Effector CD4-positive, alpha-beta T cell (primary cell): ENCODE data around the gene MYOT.
A peak's percentile ranks its signal among the peaks of the same experiment; 100 is the strongest.
"Not testable (repeated sequence)": the region's sequence is repeated elsewhere in the genome, so short reads cannot be mapped to it uniquely, and the experiment has no call there.

Experiments
- DNase-seq: peaks from one replicate; pipeline ENCODE4 v3.0.0-alpha.2; 2020

Gene MYOT

DNA sequence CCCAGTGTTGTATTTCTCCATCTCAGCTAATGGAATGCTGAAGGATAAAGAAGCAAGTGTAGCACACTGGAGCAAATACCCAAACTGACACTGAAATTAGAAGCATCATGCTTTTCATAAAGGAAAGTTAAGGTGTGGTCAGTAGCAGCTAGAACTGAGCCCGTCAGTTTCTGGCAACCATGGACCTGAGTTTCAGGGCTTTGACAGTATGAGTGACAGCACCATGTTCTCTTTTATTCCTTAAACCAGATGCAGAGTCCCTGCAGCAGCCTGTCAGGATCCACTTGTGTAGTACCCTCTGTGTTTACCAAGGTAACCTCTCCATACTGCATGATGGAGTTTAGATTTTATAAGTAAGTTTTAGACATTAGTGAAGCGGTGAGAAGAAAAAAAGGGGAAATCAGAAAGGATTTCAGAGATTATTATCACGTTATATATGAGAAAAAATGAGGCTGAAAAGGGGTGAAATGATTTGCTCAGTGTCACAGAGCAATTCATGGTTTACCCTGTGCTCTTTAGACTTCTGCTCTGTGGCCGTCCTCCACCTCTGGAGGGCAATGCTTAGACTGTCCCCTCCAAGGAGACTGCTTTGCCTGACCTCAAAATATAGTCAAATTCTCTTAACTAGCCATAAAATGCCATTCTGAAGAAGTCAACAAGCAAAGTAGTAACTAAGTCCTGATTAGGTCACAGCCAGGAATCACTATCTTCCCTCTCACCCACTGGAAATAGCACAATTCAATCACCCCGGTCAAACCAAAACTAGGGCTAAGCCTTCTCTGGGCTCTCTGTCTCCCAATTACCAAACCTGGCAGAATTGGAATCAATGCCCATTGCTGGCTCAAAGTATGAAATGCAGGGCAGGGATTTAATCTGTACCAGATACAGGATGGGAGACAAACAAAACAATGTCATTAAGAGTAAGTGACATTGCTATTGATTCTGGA, 10.5 kb upstream of the MYOT start:
- no peak for DNase-seq

DNA sequence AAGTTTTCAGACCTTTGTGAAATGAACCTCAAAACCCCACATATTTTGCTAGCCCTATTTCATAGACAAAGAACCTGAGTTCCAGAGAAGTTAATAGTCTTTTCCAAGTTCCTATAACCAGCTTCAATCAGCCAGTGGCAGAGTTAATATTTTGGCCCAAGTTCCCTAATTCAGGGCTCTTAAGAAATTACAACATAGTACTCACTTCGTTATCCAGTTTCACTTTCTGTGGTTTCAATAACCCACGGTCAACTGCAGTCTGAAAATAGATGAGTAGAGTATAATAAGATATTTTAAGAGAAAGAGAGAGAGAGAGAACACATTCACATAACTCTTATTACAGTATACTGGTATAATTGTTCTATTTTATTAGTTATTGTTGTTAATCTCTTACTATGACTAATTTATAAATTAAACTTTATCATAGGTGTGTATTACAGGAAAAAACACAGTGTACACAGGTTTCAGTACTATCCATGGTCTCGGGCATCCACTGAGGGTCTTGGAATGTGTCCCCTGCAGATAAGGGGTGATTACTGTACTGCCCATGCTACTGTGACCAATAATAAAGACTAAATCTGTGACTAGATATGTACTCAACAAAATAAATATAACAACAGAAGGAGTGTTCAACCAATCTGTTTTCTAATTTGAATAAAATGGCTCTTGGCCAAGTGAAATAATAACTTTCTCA, 9.3 kb upstream of the MYOT start:
- DNase-seq: no peak

DNA sequence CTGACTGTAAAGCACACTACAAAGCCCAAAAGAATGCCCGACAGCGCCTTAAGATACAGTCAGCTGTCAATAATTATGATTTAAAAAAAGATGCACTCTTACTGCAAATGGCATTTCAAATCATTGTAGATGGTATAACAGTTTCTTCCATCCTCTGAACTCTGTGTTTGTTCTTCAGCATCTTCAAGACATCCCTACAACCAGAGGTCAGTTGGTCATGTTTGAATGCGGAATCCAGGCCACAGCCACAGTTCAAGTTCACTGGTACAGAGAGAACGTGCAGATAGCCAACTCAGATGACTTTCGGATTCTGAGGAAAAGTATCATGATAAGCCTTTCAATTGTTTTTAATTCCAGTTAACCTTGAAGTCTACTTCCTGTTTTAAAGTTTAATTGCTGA, 8.7 kb upstream of the MYOT start:
- DNase-seq: no peak

DNA sequence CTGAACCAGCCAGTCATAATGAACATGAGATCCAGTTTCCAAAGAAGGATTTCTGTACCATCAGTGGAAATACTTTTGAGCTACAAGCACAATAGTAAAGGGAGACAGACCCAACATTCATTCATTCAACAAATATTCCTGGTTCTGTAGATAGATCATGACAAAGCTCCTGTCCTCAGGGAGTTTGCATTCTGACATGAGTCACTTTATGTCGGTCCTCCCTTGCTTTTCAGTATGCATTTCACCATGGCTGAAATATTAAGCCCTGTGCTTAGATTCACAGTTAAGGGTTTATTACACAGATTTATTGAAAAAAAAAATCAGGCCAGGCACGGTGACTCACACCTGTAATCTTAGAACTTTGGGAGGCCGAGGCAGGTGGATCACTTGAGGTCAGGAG, 5.4 kb upstream of the MYOT start:
- DNase-seq: no peak

DNA sequence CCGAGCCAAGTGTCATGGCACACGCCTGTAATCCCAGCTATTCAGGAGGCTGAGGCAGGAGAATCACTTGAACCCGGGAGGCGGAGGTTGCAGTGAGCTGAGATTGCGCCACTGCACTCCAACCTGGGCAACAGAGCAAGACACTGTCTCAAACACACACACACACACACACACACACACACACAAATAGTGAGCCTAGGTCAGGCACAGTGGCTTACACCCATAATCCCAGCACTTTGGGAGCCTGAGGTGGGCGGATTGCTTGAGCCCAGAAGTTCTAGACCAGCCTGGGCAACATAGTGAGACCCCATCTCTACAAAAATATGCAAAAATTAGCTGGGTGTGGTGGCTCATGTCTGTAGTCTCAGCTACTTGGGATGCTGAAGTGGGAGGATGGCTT, 4.0 kb upstream of the MYOT start:
- not testable (repeated sequence) for DNase-seq

DNA sequence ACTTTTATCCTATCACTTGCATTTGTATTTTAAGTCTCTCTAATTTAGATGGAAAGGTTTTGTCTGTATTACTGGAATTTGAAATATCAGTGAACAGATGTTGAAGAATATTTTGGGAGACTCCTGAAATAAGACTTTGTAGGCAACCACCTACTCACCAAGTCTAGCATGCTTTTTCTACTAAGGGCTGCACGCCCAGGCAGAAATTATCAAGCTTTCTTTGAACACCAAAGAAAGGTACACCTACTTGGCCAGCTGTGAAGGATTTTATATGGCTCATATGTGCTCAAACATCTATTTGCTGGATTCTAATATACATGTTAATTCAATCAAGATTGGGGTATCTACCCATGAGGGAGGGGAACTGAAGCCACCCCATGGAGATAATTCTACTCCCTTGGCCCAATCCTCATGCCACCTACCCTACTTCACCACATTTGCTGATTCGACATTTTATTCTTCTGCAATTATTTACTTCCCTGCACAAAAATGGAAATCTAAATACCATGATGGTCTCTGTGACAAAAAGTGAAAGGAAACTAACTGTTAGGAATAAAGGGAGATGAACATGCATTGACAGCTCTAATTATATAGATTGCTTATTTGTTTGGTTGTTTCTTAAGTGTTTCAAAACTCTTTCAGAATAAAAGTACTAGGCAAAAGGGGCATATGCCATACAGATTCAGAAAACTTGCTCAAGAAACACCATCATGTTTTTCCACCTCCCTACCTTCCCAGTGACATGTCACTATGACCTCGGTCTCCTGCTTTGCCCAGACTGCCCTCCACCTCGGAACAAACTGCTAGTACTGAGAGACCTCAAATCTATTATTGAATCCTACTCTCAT, 895 bp upstream of the MYOT start:
- DNase-seq: no peak

DNA sequence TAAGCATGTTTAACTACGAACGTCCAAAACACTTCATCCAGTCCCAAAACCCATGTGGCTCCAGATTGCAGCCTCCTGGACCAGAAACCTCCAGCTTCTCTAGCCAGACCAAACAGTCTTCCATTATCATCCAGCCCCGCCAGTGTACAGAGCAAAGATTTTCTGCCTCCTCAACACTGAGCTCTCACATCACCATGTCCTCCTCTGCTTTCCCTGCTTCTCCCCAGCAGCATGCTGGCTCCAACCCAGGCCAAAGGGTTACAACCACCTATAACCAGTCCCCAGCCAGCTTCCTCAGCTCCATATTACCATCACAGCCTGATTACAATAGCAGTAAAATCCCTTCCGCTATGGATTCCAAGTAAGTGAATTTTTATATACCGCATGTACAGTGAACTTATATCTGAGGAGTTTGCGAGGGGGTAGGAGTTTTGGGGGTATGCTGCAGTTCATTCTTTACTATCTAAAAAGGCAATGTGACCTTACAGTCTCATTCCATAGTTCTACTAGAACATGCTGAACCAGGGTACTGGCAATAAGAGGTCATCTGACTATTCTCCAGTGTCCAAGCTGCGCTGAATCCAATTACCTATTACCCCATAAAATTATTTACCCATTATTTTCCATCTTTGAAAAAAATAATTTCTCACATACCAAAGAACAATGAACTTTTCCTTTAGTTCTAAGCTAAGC, 3.1 kb downstream of the MYOT start:
- DNase-seq: no peak

DNA sequence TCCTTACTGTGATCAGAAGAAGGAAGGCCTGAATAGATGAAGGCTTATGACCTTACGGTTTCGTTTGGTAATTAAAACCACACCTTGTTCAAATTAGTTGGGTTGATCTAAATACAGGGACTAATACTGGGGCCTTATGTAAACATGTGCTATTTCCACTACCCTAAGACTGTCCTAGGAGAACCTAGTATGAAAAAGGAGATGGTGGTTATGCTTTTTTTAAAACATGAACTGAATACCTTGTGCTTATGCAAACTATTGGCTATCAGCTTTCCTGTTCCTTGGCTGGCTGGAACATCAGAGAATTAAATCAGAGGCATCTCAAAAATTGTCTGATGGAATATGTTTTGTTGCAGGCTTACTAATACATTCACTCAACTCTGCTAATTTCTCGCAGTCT, 3.9 kb downstream of the MYOT start:
- DNase-seq: no peak

DNA sequence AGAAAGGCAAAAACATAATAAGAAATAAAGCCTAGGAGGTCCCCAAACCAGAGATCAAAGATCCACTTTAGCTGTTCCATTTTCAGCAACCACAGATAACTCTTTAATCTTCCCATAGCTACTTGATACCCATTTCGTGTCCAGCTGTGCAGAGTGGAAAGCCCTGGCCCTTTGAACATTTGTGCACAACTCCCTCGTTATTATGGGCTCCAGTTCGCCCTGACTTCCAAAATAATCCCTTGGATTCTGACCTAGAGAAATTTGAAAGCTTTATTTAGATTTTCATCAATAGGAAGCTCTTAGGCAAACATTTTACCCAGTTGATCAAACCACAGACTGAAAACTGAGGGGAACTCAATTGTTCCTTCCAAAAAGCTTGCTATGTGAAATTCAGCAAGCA, 4.8 kb downstream of the MYOT start:
- DNase-seq: no peak

DNA sequence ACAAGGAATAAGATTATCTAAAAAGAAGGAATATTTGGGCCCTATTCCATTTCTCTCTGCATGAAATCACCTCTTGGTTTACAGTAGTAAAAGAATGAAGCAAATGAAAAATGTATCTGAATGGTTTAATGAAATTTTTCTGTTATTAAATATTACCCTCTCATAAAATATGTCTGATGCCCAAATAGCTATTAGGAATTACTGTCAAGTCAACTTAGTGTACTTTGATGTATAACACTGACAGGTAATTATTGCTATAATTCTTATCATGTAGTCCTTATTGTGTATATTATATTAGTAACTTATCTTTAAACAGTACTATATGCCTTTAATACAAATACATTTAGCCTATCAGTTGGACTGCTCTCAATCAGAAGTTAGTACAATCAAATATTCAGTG, 8.4 kb downstream of the MYOT start:
- no peak for DNase-seq

DNA sequence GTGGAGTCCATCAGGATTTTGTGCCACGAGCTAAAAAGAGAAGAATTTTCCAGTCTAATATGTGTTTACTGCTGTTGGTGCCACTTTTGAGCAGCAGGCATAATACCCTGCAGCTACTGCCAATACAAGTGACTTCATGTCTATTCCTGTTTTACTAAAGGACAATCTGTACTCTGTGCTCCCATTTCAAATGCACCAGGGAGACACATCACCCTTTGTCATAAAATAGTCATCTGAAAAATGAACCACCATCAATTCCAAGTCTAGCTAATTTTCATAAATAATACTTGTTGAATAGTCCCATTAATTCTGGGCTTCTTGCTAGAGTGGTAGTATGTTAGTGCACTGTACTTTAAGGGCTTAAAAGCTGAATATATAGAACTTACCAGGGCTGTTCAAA, 12.7 kb downstream of the MYOT start:
- no peak for DNase-seq

DNA sequence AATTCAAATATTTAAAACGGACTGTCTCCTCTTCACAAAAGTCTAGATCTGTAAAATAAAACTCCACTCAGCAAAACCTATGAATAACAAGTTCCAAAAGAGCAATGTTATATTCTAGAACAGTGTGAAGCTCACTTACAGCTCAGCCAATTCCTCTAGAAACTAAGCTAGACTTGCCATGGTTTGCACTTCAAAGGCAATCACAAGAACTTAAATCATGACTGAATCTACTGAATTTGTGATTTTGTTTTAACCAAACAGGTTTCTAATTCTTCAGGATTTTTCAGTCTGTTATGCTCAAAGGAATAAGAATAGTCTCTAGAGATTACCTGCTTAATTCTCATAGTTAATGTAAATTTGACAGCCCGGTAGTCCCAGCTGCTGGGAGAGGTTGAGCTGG, 20.2 kb downstream of the MYOT start:
- no peak for DNase-seq

DNA sequence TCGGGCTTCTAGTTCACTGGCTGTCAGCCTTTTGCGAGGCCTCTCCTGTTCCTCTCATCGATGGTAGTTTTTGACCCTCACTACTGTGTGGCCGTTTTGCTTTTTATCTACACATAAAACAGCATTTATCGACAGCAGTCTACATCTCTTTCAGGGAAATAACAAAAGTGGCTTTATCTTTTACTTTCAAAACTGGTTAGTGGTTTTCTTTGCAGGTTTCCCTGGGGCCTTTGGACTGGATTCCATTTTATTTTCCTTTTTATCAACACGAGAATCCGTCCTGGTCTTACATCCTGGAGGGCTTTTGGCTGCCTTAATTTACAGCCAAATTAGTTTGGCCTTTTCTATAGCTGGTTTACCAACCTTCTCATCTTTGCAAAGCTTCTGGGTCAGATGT, 20.8 kb downstream of the MYOT start:
- no peak for DNase-seq

DNA sequence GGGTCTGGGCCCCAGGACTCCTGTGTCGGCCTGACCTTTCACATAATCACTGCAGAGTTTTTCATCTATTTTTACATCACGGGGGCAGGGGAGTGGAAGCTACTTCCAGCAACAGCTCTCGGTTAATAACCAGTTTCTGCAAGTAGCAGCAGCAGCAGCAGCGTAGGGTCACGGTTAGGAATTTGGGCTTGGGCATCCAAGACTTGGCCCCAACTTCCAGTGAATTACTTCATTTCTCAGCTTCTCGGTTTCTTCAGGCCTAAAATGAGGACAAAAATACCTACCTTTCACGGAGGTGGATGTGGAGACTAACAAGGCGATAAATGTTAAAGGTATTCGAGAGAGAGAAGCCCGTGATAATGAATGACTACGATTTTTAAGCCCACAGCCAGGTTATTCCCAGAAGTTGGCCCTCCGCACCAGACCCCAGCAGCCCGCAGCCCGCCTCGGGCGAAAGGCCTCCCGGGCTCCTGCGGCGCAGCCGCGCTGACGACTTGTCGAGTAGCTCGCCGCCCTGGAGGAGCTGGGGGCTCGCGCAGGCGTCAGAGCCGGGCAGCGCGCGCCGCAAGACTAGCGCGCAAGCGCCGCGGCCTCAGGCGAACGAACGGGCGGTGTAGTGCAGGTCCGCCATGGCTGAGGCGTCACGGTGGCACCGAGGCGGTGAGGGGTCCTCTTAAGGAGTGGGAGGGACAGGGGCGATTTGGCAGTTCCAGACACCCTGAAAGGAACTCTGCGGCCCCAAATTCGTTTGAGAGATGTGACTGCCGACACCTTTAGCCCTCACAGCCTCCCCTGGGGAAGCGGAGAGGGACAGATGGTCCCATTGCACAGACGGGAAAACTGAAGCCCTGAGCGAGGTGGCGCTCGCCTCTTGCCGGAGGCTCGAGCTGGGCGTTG, 21.5 kb downstream of the MYOT start, which contains the start of gene PKD2L2:
Gene PKD2L2, plus strand, starts transcription at position 595 of the 897 bp plus-strand sequence. Its CDS starts 35 bp downstream, at position 630.
- DNase-seq: peak; percentile 53

DNA sequence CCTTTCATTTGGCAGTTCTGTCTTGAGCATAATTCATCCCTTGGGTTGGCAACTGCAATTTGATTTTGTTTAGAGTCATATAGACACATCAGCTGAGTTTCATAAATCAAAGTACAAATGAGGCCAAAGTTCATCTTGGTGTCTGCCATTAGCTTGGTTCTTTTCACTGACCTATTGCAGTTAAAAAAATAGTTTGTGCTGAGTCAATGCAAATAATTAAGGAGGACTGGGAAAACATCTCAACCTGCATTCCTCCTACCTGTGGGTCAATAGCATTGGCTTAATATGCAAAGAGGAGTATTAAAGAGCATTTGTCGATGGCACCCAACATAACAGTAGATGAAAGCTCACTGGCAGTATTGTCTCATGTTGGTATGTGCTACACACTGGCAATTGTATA, 23.2 kb downstream of the MYOT start:
- DNase-seq: no peak

DNA sequence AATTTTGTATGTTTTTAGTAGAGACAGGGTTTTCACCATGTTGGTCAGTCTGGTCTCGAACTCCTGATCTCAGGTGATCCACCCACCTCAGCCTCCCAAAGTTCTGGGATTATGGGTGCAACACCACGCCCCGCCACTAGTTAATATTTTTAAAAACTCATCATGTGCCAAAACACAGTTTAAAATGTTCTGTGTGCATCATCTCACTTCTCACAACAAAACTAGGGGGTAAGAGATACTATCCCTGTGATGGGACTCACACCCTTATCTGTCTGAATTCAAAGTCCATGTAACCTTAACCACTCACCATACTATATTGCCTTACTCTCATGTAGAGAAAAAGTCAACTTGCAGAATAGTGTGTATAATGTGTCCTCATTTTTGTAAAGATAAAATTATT, 24.2 kb downstream of the MYOT start:
- no peak for DNase-seq

DNA sequence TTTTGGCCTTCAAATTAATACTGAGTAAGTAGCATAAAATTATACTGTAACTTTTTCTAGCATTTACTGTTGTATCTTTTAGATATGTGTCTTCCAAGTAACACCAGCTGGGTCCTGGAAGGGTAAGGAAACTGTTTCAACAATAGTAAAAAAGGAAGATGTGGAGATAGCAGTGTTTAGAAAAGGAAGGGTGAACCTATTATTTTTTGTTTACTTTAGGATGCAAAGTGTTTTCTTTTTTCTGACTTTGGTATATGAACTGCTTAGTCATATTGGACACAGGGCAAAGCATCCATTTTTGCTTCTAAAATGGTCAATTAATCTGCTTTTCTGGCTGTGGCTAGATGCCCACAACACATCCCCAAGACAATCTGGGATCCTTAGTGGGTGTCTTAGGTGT, 26.9 kb downstream of the MYOT start:
- DNase-seq: no peak

DNA sequence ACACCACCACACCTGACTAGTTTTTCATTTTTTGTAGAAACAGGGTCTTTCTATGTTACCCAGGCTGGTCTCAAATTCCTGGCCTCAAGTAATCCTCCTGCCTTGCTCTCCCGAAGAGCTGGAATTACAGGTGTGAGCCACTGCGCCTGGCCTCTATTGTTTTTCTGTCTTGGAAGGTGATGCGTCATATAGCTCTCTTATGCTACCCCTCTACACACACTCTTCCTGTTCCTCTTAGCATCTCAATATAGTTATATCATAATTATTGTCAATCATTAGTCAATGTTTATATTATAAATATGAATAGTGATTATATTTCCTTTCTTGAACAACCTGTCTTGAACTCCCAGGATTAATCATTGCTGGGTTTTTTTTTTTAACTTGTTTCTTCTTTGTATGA, 28.9 kb downstream of the MYOT start:
- DNase-seq: no peak

DNA sequence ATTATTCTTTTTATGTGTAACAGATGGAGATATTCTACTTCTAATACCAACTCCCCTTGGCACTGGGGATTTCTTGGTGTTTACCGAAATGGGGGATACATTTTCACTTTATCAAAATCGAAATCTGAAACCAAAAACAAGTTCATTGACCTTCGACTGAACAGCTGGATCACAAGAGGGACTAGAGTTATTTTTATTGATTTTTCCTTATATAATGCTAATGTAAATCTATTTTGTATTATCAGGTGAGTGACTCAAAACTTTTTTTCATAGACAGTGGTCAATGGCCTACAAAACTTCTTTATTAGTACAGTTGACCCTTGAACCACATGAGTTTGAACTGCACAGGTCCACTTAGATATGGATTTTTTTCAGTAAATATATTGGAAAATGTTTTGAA, 31.8 kb downstream of the MYOT start:
- no peak for DNase-seq

DNA sequence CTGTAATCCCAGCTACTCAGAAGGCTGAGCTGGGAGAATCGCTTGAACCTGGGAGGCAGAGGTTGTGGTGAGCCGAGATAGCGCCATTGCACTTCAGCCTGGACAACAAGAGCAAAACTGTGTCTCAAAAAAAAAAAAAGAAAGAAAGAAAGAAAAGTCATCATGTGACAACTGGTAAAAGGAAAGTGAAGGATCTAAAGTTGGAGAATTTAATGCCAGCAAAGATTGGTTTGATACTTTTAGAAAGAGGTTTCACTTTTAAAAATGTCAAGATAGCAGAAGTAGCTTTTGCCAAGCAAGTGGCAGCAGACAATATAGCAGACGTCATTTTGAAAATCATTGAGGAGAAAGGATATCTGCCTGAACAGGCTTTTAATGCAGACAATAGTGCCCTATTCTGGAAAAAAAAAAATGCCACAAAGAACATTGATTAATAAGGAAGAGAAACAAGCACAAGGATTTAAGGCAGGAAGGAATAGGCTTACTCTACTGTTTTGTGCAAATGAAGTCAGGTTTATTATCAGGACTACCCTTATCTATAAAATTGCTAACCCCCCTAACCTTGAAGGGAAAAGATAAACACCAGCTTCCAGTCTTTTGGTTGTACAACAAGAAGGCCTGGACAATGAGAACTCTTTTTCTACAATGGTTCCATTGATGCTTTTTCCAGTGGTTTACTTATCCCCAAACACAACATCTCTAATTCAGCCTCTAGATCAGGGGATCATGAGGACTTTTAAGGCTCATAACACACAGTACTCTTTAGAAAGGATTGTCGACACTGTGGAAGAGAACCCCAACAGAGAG, 33.6 kb downstream of the MYOT start:
- DNase-seq: no peak
